GM12878 (cell line): ENCODE measurements around the gene TCOF1. TPM values are rescaled to one million over a fixed set of nuclear protein-coding genes. Genes with fewer than 3 reads are reported as not detected.
A peak's percentile ranks its signal among the peaks of the same experiment; 100 is the strongest.

Source experiments
- ATAC-seq: fragments of 200-7000 bp; cut with Tn5 transposase; 3 replicates; pipeline ENCODE4 v1.9.1; 2020; ENCODE audit warnings: mild to moderate bottlenecking, moderate library complexity
- BruUV-seq: library from RNA; stranded (reverse); fragments of 400-500 nt; replicated peaks from 2 replicates; lab custom pipeline; 2021; lab: Mats Ljungman, UMichigan
- CTCF ChIA-PET: fragments of 300-600 bp; sonication (Branson Sonifier 250); formaldehyde crosslinking; extraction: SDS; loops from one replicate; lab custom pipeline; 2021; ENCODE audit warnings: inconsistent platforms; lab: Yijun Ruan, JAX
- POLR2A ChIA-PET: fragments of 350-600 bp; formaldehyde crosslinking; extraction: SDS; loops from one replicate; lab custom pipeline; 2021; ENCODE audit warnings: inconsistent platforms; lab: Charles Lee
- RAD21 ChIA-PET: fragments of 300-600 bp; sonication (Branson Sonifier 250); formaldehyde crosslinking; loops from one replicate; lab custom pipeline; 2023; ENCODE audit warnings: antibody characterized with exemption; ENCODE audit not compliant: unreplicated experiment; lab: Charles Lee
- SMC1A ChIA-PET: fragments of 300-600 bp; sonication (Branson Sonifier 250); formaldehyde crosslinking; loops from one replicate; lab custom pipeline; 2023; ENCODE audit not compliant: unreplicated experiment, uncharacterized antibody; lab: Charles Lee
- DNase-seq: peaks from one replicate; pipeline ENCODE4 v3.0.0-alpha.2; 2011; ENCODE audit warnings: low read depth, low spot score
- FAIRE-seq: peaks from 3 replicates; lab custom pipeline; 2011; peaks lifted over from hg19 to GRCh38; lab: Jason Lieb, UNC
- H2AFZ ChIP-seq: 2 replicates; pipeline ENCODE4 v1.6.0; 2011; ENCODE audit warnings: low read depth, low read length, control low read depth; ENCODE audit not compliant: control insufficient read depth
- H3K27ac ChIP-seq: 2 replicates; pipeline ENCODE4 v1.5.1; 2011; ENCODE audit warnings: control low read depth; ENCODE audit not compliant: control insufficient read depth, insufficient read depth
- H3K27me3 ChIP-seq, 2 experiments: replicated peaks in 1 of 2; 2 replicates each; pipeline versions ENCODE4 v1.6.0 to v1.6.1; 2011; ENCODE audit warnings: low read length in 1 of 2; ENCODE audit not compliant: control insufficient read depth in 2 of 2, insufficient read depth in 2 of 2
- H3K36me3 ChIP-seq, 2 experiments: 2 replicates each; pipeline ENCODE4 v1.5.1; 2011; ENCODE audit warnings: low read length in 1 of 2; ENCODE audit not compliant: control insufficient read depth in 2 of 2, insufficient read depth in 2 of 2
- H3K4me1 ChIP-seq: 2 replicates; pipeline ENCODE4 v1.6.1; 2011; ENCODE audit warnings: mild to moderate bottlenecking, low read length, moderate library complexity, mixed read lengths; ENCODE audit not compliant: control insufficient read depth, insufficient read depth
- H3K4me2 ChIP-seq: 2 replicates; pipeline ENCODE4 v1.6.0; 2011; ENCODE audit warnings: control low read depth; ENCODE audit not compliant: control insufficient read depth, insufficient read depth
- H3K4me3 ChIP-seq: fragments of 200-600 bp; sonication (generic); 2 replicates; pipeline ENCODE4 v1.5.1; 2016
- H3K79me2 ChIP-seq: 2 replicates; pipeline ENCODE4 v1.6.0; 2011; ENCODE audit warnings: low read length; ENCODE audit not compliant: control insufficient read depth, insufficient read depth
- H3K9ac ChIP-seq: 2 replicates; pipeline ENCODE4 v1.8.0; 2011; ENCODE audit warnings: low read length, control low read depth, mixed read lengths; ENCODE audit not compliant: control insufficient read depth, insufficient read depth
- H3K9me3 ChIP-seq: replicated peaks from 3 replicates; pipeline ENCODE4 v1.5.1; 2011; ENCODE audit warnings: mild to moderate bottlenecking, low read length; ENCODE audit not compliant: control insufficient read depth, insufficient read depth
- H4K20me1 ChIP-seq: 2 replicates; pipeline ENCODE4 v1.6.0; 2011; ENCODE audit not compliant: control insufficient read depth, insufficient read depth
- CUX1 ChIP-seq: IDR thresholded peaks from 2 replicates; pipeline ENCODE4 v1.6.1; 2012; ENCODE audit warnings: improper control_type of control experiment, low read depth, low read length; ENCODE audit not compliant: insufficient replicate concordance
- HDAC2 ChIP-seq: fragments of 200-600 bp; sonication (generic); IDR thresholded peaks from 2 replicates; pipeline ENCODE4 v1.6.1; 2017
- POU2F2 ChIP-seq: IDR thresholded peaks from 3 replicates; pipeline ENCODE4 v1.6.1; 2011; ENCODE audit warnings: low read depth, mild to moderate bottlenecking, low read length, borderline replicate concordance
- TCF3 ChIP-seq: IDR thresholded peaks from 2 replicates; pipeline ENCODE4 v1.6.1; 2012; ENCODE audit warnings: low read depth, mild to moderate bottlenecking, low read length, borderline replicate concordance; ENCODE audit not compliant: insufficient read depth
- ZBTB40 ChIP-seq: fragments of 450-650 bp; IDR thresholded peaks from 2 replicates; pipeline ENCODE4 v1.6.1; 2016; ENCODE audit warnings: mild to moderate bottlenecking, moderate library complexity, borderline replicate concordance
- ZNF217 ChIP-seq: fragments of 450-650 bp; IDR thresholded peaks from 2 replicates; pipeline ENCODE4 v1.6.1; 2017; ENCODE audit warnings: antibody characterized with exemption, mild to moderate bottlenecking
- ZNF622 ChIP-seq: fragments of 450-650 bp; IDR thresholded peaks from 2 replicates; pipeline ENCODE4 v1.6.1; 2017; ENCODE audit warnings: mild to moderate bottlenecking, inconsistent platforms
- WGBS: methylation state at CpG from one replicate; pipeline ENCODE4 v1.1.6; 2016; ENCODE audit warnings: low lambda C conversion rate; ENCODE audit not compliant: insufficient replicate concordance, insufficient coverage; ENCODE audit errors: missing lambda C conversion rate; 5-methylcytosine and 5-hydroxymethylcytosine counted together
- in situ Hi-C: fragments of 300-500 bp; cut with MboI; formaldehyde crosslinking; loops from 9 replicates; pipeline ENCODE4 v1.14.3; 2018; ENCODE audit warnings: mixed read lengths
- intact Hi-C: fragments of 100-400 bp; cut with micrococcal nuclease; formaldehyde crosslinking; loops from one replicate; pipeline ENCODE4 v1.14.2; 2022; ENCODE audit not compliant: unreplicated experiment
- polyA plus RNA-seq, 11 experiments: library from polyadenylated mRNA; depleted of rRNA in 4 of 11; unstranded in 6 of 11; stranded (reverse) in 5 of 11; fragments of >200 nt; fragmentation: Nextera tagmentation in 4 of 11; fragmentation: Illumina TruSeq in 1 of 11; extraction: Ambion mirVana in 4 of 11; extraction: Trizol in 1 of 11; gene quantifications; 1 replicate in 1 of 11; 2 replicates in 10 of 11; pipeline versions ENCODE4 v1.2.1 to v1.2.3, GENCODE V29; 2011 to 2016; ENCODE audit warnings: inconsistent platforms in 2 of 11, missing spikeins in 2 of 11, low read depth in 1 of 11
- total RNA-seq, 4 experiments: library from RNA; depleted of rRNA in 3 of 4; stranded (reverse); fragments of >200 nt in 3 of 4; fragmentation: Illumina TruSeq in 1 of 4; extraction: Trizol in 1 of 4; gene quantifications; 2 replicates each; pipeline versions ENCODE4 v1.2.1 to v1.2.3, GENCODE V29; 2013 to 2021
- TF ChIP-seq, protein P1 (sequence below): IDR thresholded peaks from 2 replicates; pipeline ENCODE4 v1.6.1; 2012; ENCODE audit warnings: low read depth, low read length, improper control_type of control experiment
- TF ChIP-seq, protein P2 (sequence below), 3 experiments: IDR thresholded peaks in 2 of 3; conservative IDR thresholded peaks in 1 of 3; 2 replicates each; pipeline ENCODE4 v1.5.1; 2011; ENCODE audit warnings: low read depth in 3 of 3, low read length in 3 of 3, mild to moderate bottlenecking in 3 of 3, control low read depth in 2 of 3, moderate library complexity in 2 of 3, inconsistent platforms in 1 of 3, mixed read lengths in 1 of 3; ENCODE audit not compliant: control insufficient read depth in 2 of 3, insufficient read depth in 1 of 3; ENCODE audit errors: extremely low read depth in 1 of 3

TCOF1 gene
- total and polyA plus RNA-seq, 10 of the 15 experiments (the other 5 are each of a cell fraction or from before 2014, with no cell fraction given) = 8.7 to 83.9 (median 38.9) TPM

- TF ChIP-seq, protein P1, sequence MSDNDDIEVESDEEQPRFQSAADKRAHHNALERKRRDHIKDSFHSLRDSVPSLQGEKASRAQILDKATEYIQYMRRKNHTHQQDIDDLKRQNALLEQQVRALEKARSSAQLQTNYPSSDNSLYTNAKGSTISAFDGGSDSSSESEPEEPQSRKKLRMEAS = no peak
- TF ChIP-seq POU2F2 = peak; percentile 9
Measured at GRCh38 chr5:150404121-150404520, 46.6 kb downstream of the TCOF1 start (continued).

GRCh38 chr5:150404535-150404934, 47.0 kb downstream of the TCOF1 start:
- Histone ChIP-seq H3K4me1 (peaks cover 14% of the 10 kb centered on the region), H3K27me3 (no peaks in the 10 kb centered on the region), H3K27ac (no peak overlapping the region), H3K79me2 (peaks cover 38% of the 10 kb centered on the region), H3K4me2 (0 out of 2 replicates have a peak overlapping the region, but pooled peaks have one; percentile 14), H2AFZ (no peak overlapping the region), H3K4me3 (no peak overlapping the region), H3K9me3 (no peaks in the 10 kb centered on the region), H3K9ac (no peak overlapping the region), H4K20me1 (peaks cover 58% of the 10 kb centered on the region), H3K36me3 (peaks cover 56 to 65% of the 10 kb centered on the region in 2 experiments)
- ChIA-PET SMC1A (interaction anchor here (1.0 to 1.4 kb wide), 2 partner anchors 9 to 32 kb away, joined by 4 to 5 read pairs; no protein-coding TSS in a partner anchor), RAD21 (interaction anchor here (0.8 to 1.2 kb wide), 2 partner anchors 10 to 29 kb away, joined by 4 read pairs; no protein-coding TSS in a partner anchor), CTCF (interaction anchor here (0.6 to 14.0 kb wide), 5 partner anchors 8 to 120 kb away, joined by 3 to 274 read pairs (median 5); no protein-coding TSS in a partner anchor), POLR2A (interaction anchor here (1.0 to 1.7 kb wide), 5 partner anchors 12 to 29 kb away, joined by 3 to 4 read pairs (median 4); no protein-coding TSS in a partner anchor)
- DNase-seq = no peak
- in situ Hi-C loops = no loop called here
- 78% methylated on average over 9 of the region's 10 CpGs for WGBS
- FAIRE-seq = no peak
- no peak for ATAC-seq
- BruUV-seq = no TSS peak
- intact Hi-C loops = no loop called here
- TF ChIP-seq ZNF622 (no peak), HDAC2 (no peak), TCF3 (no peak), ZNF217 (no peak), ZBTB40 (no peak), CUX1 (no peak)
- TF ChIP-seq, protein P2, sequence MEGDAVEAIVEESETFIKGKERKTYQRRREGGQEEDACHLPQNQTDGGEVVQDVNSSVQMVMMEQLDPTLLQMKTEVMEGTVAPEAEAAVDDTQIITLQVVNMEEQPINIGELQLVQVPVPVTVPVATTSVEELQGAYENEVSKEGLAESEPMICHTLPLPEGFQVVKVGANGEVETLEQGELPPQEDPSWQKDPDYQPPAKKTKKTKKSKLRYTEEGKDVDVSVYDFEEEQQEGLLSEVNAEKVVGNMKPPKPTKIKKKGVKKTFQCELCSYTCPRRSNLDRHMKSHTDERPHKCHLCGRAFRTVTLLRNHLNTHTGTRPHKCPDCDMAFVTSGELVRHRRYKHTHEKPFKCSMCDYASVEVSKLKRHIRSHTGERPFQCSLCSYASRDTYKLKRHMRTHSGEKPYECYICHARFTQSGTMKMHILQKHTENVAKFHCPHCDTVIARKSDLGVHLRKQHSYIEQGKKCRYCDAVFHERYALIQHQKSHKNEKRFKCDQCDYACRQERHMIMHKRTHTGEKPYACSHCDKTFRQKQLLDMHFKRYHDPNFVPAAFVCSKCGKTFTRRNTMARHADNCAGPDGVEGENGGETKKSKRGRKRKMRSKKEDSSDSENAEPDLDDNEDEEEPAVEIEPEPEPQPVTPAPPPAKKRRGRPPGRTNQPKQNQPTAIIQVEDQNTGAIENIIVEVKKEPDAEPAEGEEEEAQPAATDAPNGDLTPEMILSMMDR (IDR thresholded peaks at IDR 0.05 in 2 of 3, conservative IDR thresholded peaks at IDR 0.05 in 1 of 3; ENCODE audit: control insufficient read depth in 2 of 3, extremely low read depth in 1 of 3, insufficient read depth in 1 of 3, low read depth in 3 of 3, low read length in 3 of 3) = no peak
